GM23338 (cell line): ENCODE data around the gene KIF1C. TPM values are rescaled to one million over a fixed set of nuclear protein-coding genes. Genes with fewer than 3 reads are reported as not detected.

Source experiments
- ATAC-seq: fragments of 200-7000 bp; cut with Tn5 transposase; 3 replicates; pipeline ENCODE4 v1.9.1; 2020
- DNase-seq: peaks from one replicate; pipeline ENCODE4 v3.0.0-alpha.2; 2015; ENCODE audit warnings: low spot score
- H2AFZ ChIP-seq: fragments of 200-600 bp; sonication (generic); 2 replicates; pipeline ENCODE4 v1.8.0; 2016; ENCODE audit warnings: antibody characterized with exemption, mild to moderate bottlenecking, moderate library complexity
- H3F3A ChIP-seq: fragments of 200-600 bp; sonication (generic); replicated peaks from 2 replicates; pipeline ENCODE4 v1.8.0; 2017; ENCODE audit warnings: antibody characterized with exemption, mixed run types, low read depth
- H3K27ac ChIP-seq: fragments of 200-600 bp; sonication (generic); 2 replicates; pipeline ENCODE4 v1.6.1; 2016; ENCODE audit warnings: low read depth
- H3K27me3 ChIP-seq: fragments of 200-600 bp; sonication (generic); 2 replicates; pipeline ENCODE4 v1.8.0; 2016; ENCODE audit warnings: mild to moderate bottlenecking, mixed run types, moderate library complexity; ENCODE audit not compliant: insufficient read depth
- H3K36me3 ChIP-seq: fragments of 200-600 bp; sonication (generic); 2 replicates; pipeline ENCODE4 v1.8.0; 2016; ENCODE audit warnings: mild to moderate bottlenecking; ENCODE audit not compliant: insufficient read depth
- H3K4me1 ChIP-seq: fragments of 200-600 bp; sonication (generic); 2 replicates; pipeline ENCODE4 v1.8.0; 2016; ENCODE audit warnings: mild to moderate bottlenecking, moderate library complexity; ENCODE audit not compliant: insufficient read depth
- H3K4me2 ChIP-seq: fragments of 200-600 bp; sonication (generic); 2 replicates; pipeline ENCODE4 v1.7.1; 2017; ENCODE audit warnings: mixed run types
- H3K4me3 ChIP-seq: fragments of 200-600 bp; sonication (generic); 2 replicates; pipeline ENCODE4 v1.6.1; 2016; ENCODE audit warnings: mixed run types
- H3K79me2 ChIP-seq: fragments of 200-600 bp; sonication (generic); replicated peaks from 2 replicates; pipeline ENCODE4 v1.8.0; 2017; ENCODE audit warnings: mild to moderate bottlenecking; ENCODE audit not compliant: insufficient read depth
- H3K9me2 ChIP-seq: fragments of 200-600 bp; sonication (generic); 2 replicates; pipeline ENCODE4 v1.8.0; 2017; ENCODE audit not compliant: insufficient read depth
- H4K20me1 ChIP-seq: fragments of 200-600 bp; sonication (generic); replicated peaks from 2 replicates; pipeline ENCODE4 v1.8.0; 2017; ENCODE audit warnings: mild to moderate bottlenecking; ENCODE audit not compliant: insufficient read depth
- H3K27ac Mint-ChIP-seq: 2 replicates; pipeline ENCODE4 v1.8.0; 2020; ENCODE audit warnings: inconsistent platforms, mild to moderate bottlenecking, moderate library complexity, mixed read lengths
- H3K27me3 Mint-ChIP-seq: 3 replicates; pipeline ENCODE4 v1.8.0; 2022; ENCODE audit warnings: low read depth, mild to moderate bottlenecking, moderate library complexity, mixed read lengths, inconsistent platforms; ENCODE audit not compliant: insufficient read depth, poor library complexity
- H3K36me3 Mint-ChIP-seq: 3 replicates; pipeline ENCODE4 v1.8.0; 2021; ENCODE audit warnings: low read depth, mild to moderate bottlenecking, inconsistent platforms, moderate library complexity, mixed read lengths
- H3K4me1 Mint-ChIP-seq: 3 replicates; pipeline ENCODE4 v1.8.0; 2020; ENCODE audit warnings: mild to moderate bottlenecking, inconsistent platforms, mixed read lengths
- H3K4me3 Mint-ChIP-seq: 3 replicates; pipeline ENCODE4 v1.8.0; 2021; ENCODE audit warnings: moderate library complexity, mild to moderate bottlenecking, inconsistent platforms, mixed read lengths
- H3K9me3 Mint-ChIP-seq: 3 replicates; pipeline ENCODE4 v1.8.0; 2020; ENCODE audit warnings: moderate library complexity, mild to moderate bottlenecking, inconsistent platforms, mixed read lengths
- CREB1 ChIP-seq: fragments of 250-450 bp; sonication (Bioruptor Pico); IDR thresholded peaks from 2 replicates; pipeline ENCODE4 v1.5.0; 2020; ENCODE audit warnings: low read depth, mild to moderate bottlenecking, moderate library complexity
- CTCF ChIP-seq, 2 experiments: fragments of 200-600 bp in 1 of 2; sonication (generic) in 1 of 2; conservative IDR thresholded peaks; 2 replicates each; pipeline versions ENCODE4 v1.5.1 to v1.6.1; 2016 to 2017; ENCODE audit warnings: antibody characterized with exemption in 2 of 2, low read depth in 2 of 2, mild to moderate bottlenecking in 2 of 2, moderate library complexity in 1 of 2
- ETS1 ChIP-seq: IDR thresholded peaks from 2 replicates; pipeline ENCODE4 v1.6.1; 2016; ENCODE audit warnings: antibody characterized with exemption
- EZH2 ChIP-seq: fragments of 200-600 bp; sonication (generic); IDR thresholded peaks from one replicate; pipeline ENCODE4 v1.8.0; 2017; ENCODE audit warnings: antibody characterized with exemption, mild to moderate bottlenecking, low read depth; ENCODE audit not compliant: unreplicated experiment
- JUNB ChIP-seq: IDR thresholded peaks from one replicate; pipeline ENCODE4 v1.6.1; 2016; ENCODE audit warnings: antibody characterized with exemption; ENCODE audit not compliant: unreplicated experiment
- NANOG ChIP-seq: IDR thresholded peaks from 2 replicates; pipeline ENCODE4 v1.6.1; 2016; ENCODE audit warnings: antibody characterized with exemption, borderline replicate concordance
- POLR2AphosphoS5 ChIP-seq: IDR thresholded peaks from 2 replicates; pipeline ENCODE4 v1.6.1; 2016; ENCODE audit warnings: antibody characterized with exemption, low read depth
- REST ChIP-seq: IDR thresholded peaks from one replicate; pipeline ENCODE4 v1.6.1; 2018; ENCODE audit warnings: antibody characterized with exemption; ENCODE audit not compliant: unreplicated experiment
- STAT1 ChIP-seq: IDR thresholded peaks from one replicate; pipeline ENCODE4 v1.6.1; 2016; ENCODE audit warnings: antibody characterized with exemption; ENCODE audit not compliant: unreplicated experiment
- ZNF114 ChIP-seq: fragments of 250-450 bp; sonication (Bioruptor Pico); IDR thresholded peaks from 2 replicates; pipeline ENCODE4 v1.5.0; 2020; ENCODE audit warnings: mild to moderate bottlenecking, moderate library complexity
- ZNF331 ChIP-seq: fragments of 250-450 bp; sonication (Bioruptor Pico); IDR thresholded peaks from 2 replicates; pipeline ENCODE4 v1.5.0; 2020; ENCODE audit warnings: low read depth, mild to moderate bottlenecking, moderate library complexity
- long read RNA-seq: library from polyadenylated mRNA; unstranded; transcript quantifications from one replicate; pipeline ENCODE4 v2.0.0, GENCODE V29; 2020; ENCODE audit not compliant: unreplicated experiment
- polyA plus RNA-seq: library from polyadenylated mRNA; unstranded; fragments of >200 nt; fragmentation: Nextera tagmentation; extraction: Ambion mirVana; gene quantifications from 2 replicates; pipeline ENCODE4 v1.2.1, GENCODE V29; 2016
- total RNA-seq: library from RNA; depleted of rRNA; stranded (reverse); fragments of >200 nt; shearing (Covaris generic); gene quantifications from 2 replicates; pipeline ENCODE4 v1.2.3, GENCODE V29; 2014; rRNA removed

KIF1C gene
- total RNA-seq: 56.4 and 61.4 TPM in 2 replicates
- polyA plus RNA-seq: 13.5 and 16.8 TPM in 2 replicates
- long read RNA-seq, partial matches to known transcripts: 7 of 9 reads
- long read RNA-seq, other reads (novel, unspliced or antisense): 2 of 9 reads

- peaks cover 5% of the 10 kb centered on the region; the same call in 1 of the 2 replicates for H3K36me3 ChIP-seq
- peak within 1 kb of the TSS; percentile 98 for H3K4me2 ChIP-seq
- peak within 1 kb of the TSS; percentile 96 for H2AFZ ChIP-seq
- H3K4me3 ChIP-seq: peak within 1 kb of the TSS; percentile 94
- H3K79me2 ChIP-seq: peaks cover 16% of the 10 kb centered on the region
- H3K9me2 ChIP-seq: no peaks in the 10 kb centered on the region
- peak within 1 kb of the TSS; percentile 45; the same call in 1 of the 2 replicates for H3K27ac ChIP-seq
- Mint-ChIP-seq H3K4me1 (peaks cover 21% of the 10 kb centered on the region), H3K9me3 (0 out of 3 replicates have a peak, but pooled peaks cover 3% of the 10 kb centered on the region), H3K4me3 (peak within 1 kb of the TSS; percentile 85), H3K36me3 (peaks cover 23% of the 10 kb centered on the region), H3K27ac (no peak within 1 kb of the TSS), H3K27me3 (peaks cover 32% of the 10 kb centered on the region)
- H3K27me3 ChIP-seq: peaks cover 11% of the 10 kb centered on the region; the same call in 1 of the 2 replicates
- H4K20me1 ChIP-seq: no peaks in the 10 kb centered on the region; the same call in none of the 2 replicates
- peaks cover 19% of the 10 kb centered on the region; the same call in 1 of the 2 replicates for H3K4me1 ChIP-seq
- ATAC-seq (peak; percentile 77), DNase-seq (peak; percentile 96)
- TF ChIP-seq JUNB: no peak
- TF ChIP-seq NANOG: no peak
- TF ChIP-seq ETS1: no peak
- TF ChIP-seq POLR2AphosphoS5: peak; percentile 82
- no peak for TF ChIP-seq ZNF114 (CRISPR knock-in tag)
- no peak for TF ChIP-seq REST
- peak; percentile 49 for TF ChIP-seq STAT1
- TF ChIP-seq CREB1 (CRISPR knock-in tag): no peak
- no peak for TF ChIP-seq ZNF331
- TF ChIP-seq CTCF (conservative IDR thresholded peaks at IDR 0.05; ENCODE audit: low read depth in 2 of 2): no peak
- TF ChIP-seq EZH2: no peak
- 0 out of 2 replicates have a peak, but pooled peaks cover 2% of the 10 kb centered on the region for H3F3A ChIP-seq
Measured at GRCh38 chr17:4997302-4998026, at the start of gene KIF1C, which contains the start of gene INCA1. KIF1C (plus strand) TSS chr17:4997950; CDS start chr17:5000247, 2,297 bp downstream. INCA1 (minus strand) TSS chr17:4997522; CDS start chr17:4994437, 3,085 bp downstream.
